ENCODE measurements around the gene CADM1.

DNA sequence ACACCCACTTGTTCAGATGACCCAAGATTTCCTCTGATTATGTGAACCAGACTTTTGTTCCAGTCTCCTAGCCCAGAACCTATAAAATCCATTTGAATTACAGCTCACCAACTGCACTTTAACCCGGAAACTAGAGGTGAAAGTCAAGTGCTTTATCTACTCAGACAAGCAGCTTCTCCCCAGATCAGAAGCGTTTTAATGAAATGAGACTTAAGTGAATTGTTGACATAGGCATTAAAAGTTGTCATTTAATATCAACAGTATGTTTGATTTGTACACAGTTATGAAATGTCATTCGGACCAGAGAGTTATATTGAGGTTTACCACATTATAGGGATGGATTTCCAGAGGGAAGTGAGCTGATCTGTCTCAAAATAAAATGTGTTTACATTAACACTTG lies 52.0 kb downstream of the CADM1 start:
- no peak for TF ChIP-seq PURB (CRISPR knock-in tag; IDR thresholded peaks at IDR 0.05; ENCODE audit: low read depth)
- TF ChIP-seq POLR2A (conservative IDR thresholded peaks at IDR 0.05), result no peak
- TF ChIP-seq HMG20B (CRISPR knock-in tag; IDR thresholded peaks at IDR 0.05), result no peak
- TF ChIP-seq, protein P1, sequence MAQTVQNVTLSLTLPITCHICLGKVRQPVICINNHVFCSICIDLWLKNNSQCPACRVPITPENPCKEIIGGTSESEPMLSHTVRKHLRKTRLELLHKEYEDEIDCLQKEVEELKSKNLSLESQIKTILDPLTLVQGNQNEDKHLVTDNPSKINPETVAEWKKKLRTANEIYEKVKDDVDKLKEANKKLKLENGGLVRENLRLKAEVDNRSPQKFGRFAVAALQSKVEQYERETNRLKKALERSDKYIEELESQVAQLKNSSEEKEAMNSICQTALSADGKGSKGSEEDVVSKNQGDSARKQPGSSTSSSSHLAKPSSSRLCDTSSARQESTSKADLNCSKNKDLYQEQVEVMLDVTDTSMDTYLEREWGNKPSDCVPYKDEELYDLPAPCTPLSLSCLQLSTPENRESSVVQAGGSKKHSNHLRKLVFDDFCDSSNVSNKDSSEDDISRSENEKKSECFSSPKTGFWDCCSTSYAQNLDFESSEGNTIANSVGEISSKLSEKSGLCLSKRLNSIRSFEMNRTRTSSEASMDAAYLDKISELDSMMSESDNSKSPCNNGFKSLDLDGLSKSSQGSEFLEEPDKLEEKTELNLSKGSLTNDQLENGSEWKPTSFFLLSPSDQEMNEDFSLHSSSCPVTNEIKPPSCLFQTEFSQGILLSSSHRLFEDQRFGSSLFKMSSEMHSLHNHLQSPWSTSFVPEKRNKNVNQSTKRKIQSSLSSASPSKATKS (CRISPR knock-in tag; IDR thresholded peaks at IDR 0.05), result no peak
- no peak for TF ChIP-seq SIN3A (IDR thresholded peaks at IDR 0.05; ENCODE audit: borderline replicate concordance in 2 of 2, control insufficient read depth in 1 of 2, low read depth in 2 of 2, low read length in 2 of 2)
- no peak for TF ChIP-seq ZNF121 (CRISPR knock-in tag; conservative IDR thresholded peaks at IDR 0.05)
- no peak for TF ChIP-seq PCBP2 (IDR thresholded peaks at IDR 0.05; ENCODE audit: low read depth, low read length, poor library complexity, severe bottlenecking)
- no peak for TF ChIP-seq RAD21 (CRISPR knock-in tag; conservative IDR thresholded peaks at IDR 0.05 in 1 of 2, IDR thresholded peaks at IDR 0.05 in 1 of 2)
- TF ChIP-seq, protein P2, sequence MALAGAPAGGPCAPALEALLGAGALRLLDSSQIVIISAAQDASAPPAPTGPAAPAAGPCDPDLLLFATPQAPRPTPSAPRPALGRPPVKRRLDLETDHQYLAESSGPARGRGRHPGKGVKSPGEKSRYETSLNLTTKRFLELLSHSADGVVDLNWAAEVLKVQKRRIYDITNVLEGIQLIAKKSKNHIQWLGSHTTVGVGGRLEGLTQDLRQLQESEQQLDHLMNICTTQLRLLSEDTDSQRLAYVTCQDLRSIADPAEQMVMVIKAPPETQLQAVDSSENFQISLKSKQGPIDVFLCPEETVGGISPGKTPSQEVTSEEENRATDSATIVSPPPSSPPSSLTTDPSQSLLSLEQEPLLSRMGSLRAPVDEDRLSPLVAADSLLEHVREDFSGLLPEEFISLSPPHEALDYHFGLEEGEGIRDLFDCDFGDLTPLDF (CRISPR knock-in tag; IDR thresholded peaks at IDR 0.05), result no peak
- TF ChIP-seq, protein P3, sequence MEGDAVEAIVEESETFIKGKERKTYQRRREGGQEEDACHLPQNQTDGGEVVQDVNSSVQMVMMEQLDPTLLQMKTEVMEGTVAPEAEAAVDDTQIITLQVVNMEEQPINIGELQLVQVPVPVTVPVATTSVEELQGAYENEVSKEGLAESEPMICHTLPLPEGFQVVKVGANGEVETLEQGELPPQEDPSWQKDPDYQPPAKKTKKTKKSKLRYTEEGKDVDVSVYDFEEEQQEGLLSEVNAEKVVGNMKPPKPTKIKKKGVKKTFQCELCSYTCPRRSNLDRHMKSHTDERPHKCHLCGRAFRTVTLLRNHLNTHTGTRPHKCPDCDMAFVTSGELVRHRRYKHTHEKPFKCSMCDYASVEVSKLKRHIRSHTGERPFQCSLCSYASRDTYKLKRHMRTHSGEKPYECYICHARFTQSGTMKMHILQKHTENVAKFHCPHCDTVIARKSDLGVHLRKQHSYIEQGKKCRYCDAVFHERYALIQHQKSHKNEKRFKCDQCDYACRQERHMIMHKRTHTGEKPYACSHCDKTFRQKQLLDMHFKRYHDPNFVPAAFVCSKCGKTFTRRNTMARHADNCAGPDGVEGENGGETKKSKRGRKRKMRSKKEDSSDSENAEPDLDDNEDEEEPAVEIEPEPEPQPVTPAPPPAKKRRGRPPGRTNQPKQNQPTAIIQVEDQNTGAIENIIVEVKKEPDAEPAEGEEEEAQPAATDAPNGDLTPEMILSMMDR (IDR thresholded peaks at IDR 0.05 in 2 of 3, conservative IDR thresholded peaks at IDR 0.05 in 1 of 3; ENCODE audit: insufficient read depth in 2 of 3, low read depth in 1 of 3, low read length in 3 of 3), result no peak
- no peak for TF ChIP-seq POLR2AphosphoS5 (IDR thresholded peaks at IDR 0.05; ENCODE audit: control insufficient read depth, insufficient read depth, low read depth, low read length)
- TF ChIP-seq SP1 (CRISPR knock-in tag; IDR thresholded peaks at IDR 0.05), result no peak
- TF ChIP-seq HDGF (IDR thresholded peaks at IDR 0.05), result no peak
- no peak for TF ChIP-seq CHD4 (IDR thresholded peaks at IDR 0.05; ENCODE audit: insufficient read depth, insufficient replicate concordance, low read depth, low read length, poor library complexity, severe bottlenecking)

All from K562 (cell line).